H9 (cell line): ENCODE measurements around the gene LGSN. TPM values are rescaled to one million over a fixed set of nuclear protein-coding genes. Genes with fewer than 3 reads are reported as not detected.

Experiments used
- DNase-seq: peaks from one replicate; pipeline ENCODE4 v3.0.0-alpha.2; 2017
- H2AFZ ChIP-seq: one replicate; pipeline ENCODE4 v1.6.1; 2013; ENCODE audit warnings: mild to moderate bottlenecking, low read length, control low read depth, moderate library complexity
- H2AK5ac ChIP-seq: 2 replicates; pipeline ENCODE4 v1.6.1; 2013; ENCODE audit warnings: low read length, control low read depth, mixed read lengths; ENCODE audit not compliant: insufficient read length
- H2BK120ac ChIP-seq: one replicate; pipeline ENCODE4 v1.6.1; 2013; ENCODE audit warnings: low read depth, mild to moderate bottlenecking, low read length, control low read depth, inconsistent platforms; ENCODE audit not compliant: poor library complexity, severe bottlenecking
- H2BK12ac ChIP-seq: 2 replicates; pipeline ENCODE4 v1.6.1; 2013; ENCODE audit warnings: low read length, control low read depth, mixed read lengths, low read depth; ENCODE audit not compliant: insufficient read length
- H2BK15ac ChIP-seq: 2 replicates; pipeline ENCODE4 v1.6.1; 2013; ENCODE audit warnings: low read depth, low read length, control low read depth
- H2BK20ac ChIP-seq: one replicate; pipeline ENCODE4 v1.6.1; 2013; ENCODE audit warnings: low read depth, mild to moderate bottlenecking, low read length, control low read depth, inconsistent platforms; ENCODE audit not compliant: poor library complexity, severe bottlenecking
- H2BK5ac ChIP-seq: 2 replicates; pipeline ENCODE4 v1.6.1; 2013; ENCODE audit warnings: low read length, control low read depth, mixed read lengths; ENCODE audit not compliant: insufficient read length
- H3K14ac ChIP-seq: 2 replicates; pipeline ENCODE4 v1.6.1; 2013; ENCODE audit warnings: low read length, control low read depth; ENCODE audit not compliant: insufficient read depth
- H3K18ac ChIP-seq: 2 replicates; pipeline ENCODE4 v1.6.1; 2013; ENCODE audit warnings: low read depth, mild to moderate bottlenecking, mixed read lengths, low read length, control low read depth; ENCODE audit not compliant: insufficient read length
- H3K23ac ChIP-seq: 2 replicates; pipeline ENCODE4 v1.6.1; 2013; ENCODE audit warnings: low read length, control low read depth, mixed read lengths, low read depth; ENCODE audit not compliant: insufficient read length
- H3K23me2 ChIP-seq: 2 replicates; pipeline ENCODE4 v1.6.1; 2013; ENCODE audit warnings: low read depth, mild to moderate bottlenecking, mixed read lengths, low read length, control low read depth; ENCODE audit not compliant: insufficient read length, poor library complexity, severe bottlenecking
- H3K27ac ChIP-seq: 2 replicates; pipeline ENCODE4 v1.5.1; 2013; ENCODE audit warnings: low read length, control low read depth, mixed read lengths, low read depth; ENCODE audit not compliant: insufficient read length
- H3K27me3 ChIP-seq: 2 replicates; pipeline ENCODE4 v1.6.1; 2013; ENCODE audit warnings: low read length, control low read depth, inconsistent platforms; ENCODE audit not compliant: insufficient read depth
- H3K4ac ChIP-seq: 2 replicates; pipeline ENCODE4 v1.6.1; 2013; ENCODE audit warnings: low read depth, mild to moderate bottlenecking, control low read depth, inconsistent platforms, low read length, moderate library complexity
- H3K4me1 ChIP-seq: 2 replicates; pipeline ENCODE4 v1.6.1; 2013; ENCODE audit warnings: low read length, control low read depth, inconsistent platforms; ENCODE audit not compliant: insufficient read depth
- H3K4me2 ChIP-seq: 2 replicates; pipeline ENCODE4 v1.6.1; 2013; ENCODE audit warnings: low read length, control low read depth, mixed read lengths; ENCODE audit not compliant: insufficient read length, insufficient read depth
- H3K56ac ChIP-seq: 2 replicates; pipeline ENCODE4 v1.6.1; 2013; ENCODE audit warnings: low read depth, mild to moderate bottlenecking, mixed read lengths, low read length, control low read depth; ENCODE audit not compliant: insufficient read length
- H3K79me1 ChIP-seq: 2 replicates; pipeline ENCODE4 v1.6.1; 2013; ENCODE audit warnings: low read depth, mild to moderate bottlenecking, moderate library complexity, low read length, control low read depth, inconsistent platforms; ENCODE audit not compliant: insufficient read depth, poor library complexity, severe bottlenecking
- H3K79me2 ChIP-seq: 2 replicates; pipeline ENCODE4 v1.6.1; 2013; ENCODE audit warnings: low read length, control low read depth, inconsistent platforms; ENCODE audit not compliant: insufficient read depth
- H3K9ac ChIP-seq: 2 replicates; pipeline ENCODE4 v1.6.1; 2013; ENCODE audit warnings: low read length, control low read depth, mixed read lengths; ENCODE audit not compliant: insufficient read length; ENCODE audit errors: extremely low read depth
- H3K9me3 ChIP-seq: one replicate; pipeline ENCODE4 v1.6.1; 2013; ENCODE audit warnings: low read depth, low read length, inconsistent platforms; ENCODE audit not compliant: control insufficient read depth
- H3T11ph ChIP-seq: one replicate; pipeline ENCODE4 v1.6.1; 2013; ENCODE audit warnings: mild to moderate bottlenecking, low read length, control low read depth, inconsistent platforms
- H4K20me1 ChIP-seq: one replicate; pipeline ENCODE4 v1.6.1; 2013; ENCODE audit not compliant: control insufficient read depth, insufficient read length, insufficient read depth
- H4K5ac ChIP-seq: 2 replicates; pipeline ENCODE4 v1.6.1; 2013; ENCODE audit warnings: low read depth, mild to moderate bottlenecking, mixed read lengths, low read length, control low read depth; ENCODE audit not compliant: insufficient read length
- H4K8ac ChIP-seq: replicated peaks from 2 replicates; pipeline ENCODE4 v1.6.1; 2013; ENCODE audit warnings: low read length, control low read depth, mixed read lengths, low read depth; ENCODE audit not compliant: insufficient read length
- H4K91ac ChIP-seq: 2 replicates; pipeline ENCODE4 v1.6.1; 2013; ENCODE audit warnings: low read depth, mild to moderate bottlenecking, moderate library complexity, mixed read lengths, low read length, control low read depth; ENCODE audit not compliant: insufficient read length
- H3K27ac Mint-ChIP-seq, 3 experiments: 2 replicates in 2 of 3; 3 replicates in 1 of 3; pipeline ENCODE4 v1.8.0; 2020 to 2021; ENCODE audit warnings: mixed read lengths in 3 of 3, mild to moderate bottlenecking in 1 of 3, moderate library complexity in 1 of 3
- H3K27me3 Mint-ChIP-seq: 2 replicates; pipeline ENCODE4 v1.8.0; 2021; ENCODE audit warnings: low read depth, mild to moderate bottlenecking, moderate library complexity, mixed read lengths
- H3K36me3 Mint-ChIP-seq, 3 experiments: 2 replicates in 2 of 3; 3 replicates in 1 of 3; pipeline ENCODE4 v1.8.0; 2020 to 2021; ENCODE audit warnings: low read depth in 3 of 3, mixed read lengths in 3 of 3; ENCODE audit not compliant: insufficient read depth in 1 of 3
- H3K4me1 Mint-ChIP-seq, 2 experiments: 2 replicates each; pipeline ENCODE4 v1.8.0; 2020; ENCODE audit warnings: mixed read lengths in 2 of 2
- H3K4me3 Mint-ChIP-seq, 2 experiments: 2 replicates in 1 of 2; 3 replicates in 1 of 2; pipeline ENCODE4 v1.8.0; 2020 to 2021; ENCODE audit warnings: mild to moderate bottlenecking in 2 of 2, mixed read lengths in 2 of 2, moderate library complexity in 1 of 2
- H3K9me3 Mint-ChIP-seq, 2 experiments: 2 replicates in 1 of 2; 3 replicates in 1 of 2; pipeline ENCODE4 v1.8.0; 2020; ENCODE audit warnings: mild to moderate bottlenecking in 2 of 2, mixed read lengths in 2 of 2, moderate library complexity in 1 of 2
- WGBS: extraction: QIAGEN DNeasy Blood & Tissue Kit; methylation state at CpG from one replicate; pipeline ENCODE4 v1.1.7; 2013; ENCODE audit warnings: missing lambda C conversion rate, low lambda C conversion rate, mixed read lengths; ENCODE audit not compliant: insufficient read length; ENCODE audit errors: extremely low coverage; 5-methylcytosine and 5-hydroxymethylcytosine counted together
- total RNA-seq: library from RNA; stranded (reverse); gene quantifications from 2 replicates; pipeline ENCODE4 v1.2.1, GENCODE V29; 2021
- TF ChIP-seq, protein P1 (sequence below): fragments of 200-600 bp; sonication (generic); conservative IDR thresholded peaks from 3 replicates; pipeline ENCODE4 v1.8.0; 2021; ENCODE audit warnings: antibody characterized with exemption, mild to moderate bottlenecking

The LGSN gene
- total RNA-seq, 1 experiment from 2014 or later: 0.13 TPM

- TF ChIP-seq, protein P1, sequence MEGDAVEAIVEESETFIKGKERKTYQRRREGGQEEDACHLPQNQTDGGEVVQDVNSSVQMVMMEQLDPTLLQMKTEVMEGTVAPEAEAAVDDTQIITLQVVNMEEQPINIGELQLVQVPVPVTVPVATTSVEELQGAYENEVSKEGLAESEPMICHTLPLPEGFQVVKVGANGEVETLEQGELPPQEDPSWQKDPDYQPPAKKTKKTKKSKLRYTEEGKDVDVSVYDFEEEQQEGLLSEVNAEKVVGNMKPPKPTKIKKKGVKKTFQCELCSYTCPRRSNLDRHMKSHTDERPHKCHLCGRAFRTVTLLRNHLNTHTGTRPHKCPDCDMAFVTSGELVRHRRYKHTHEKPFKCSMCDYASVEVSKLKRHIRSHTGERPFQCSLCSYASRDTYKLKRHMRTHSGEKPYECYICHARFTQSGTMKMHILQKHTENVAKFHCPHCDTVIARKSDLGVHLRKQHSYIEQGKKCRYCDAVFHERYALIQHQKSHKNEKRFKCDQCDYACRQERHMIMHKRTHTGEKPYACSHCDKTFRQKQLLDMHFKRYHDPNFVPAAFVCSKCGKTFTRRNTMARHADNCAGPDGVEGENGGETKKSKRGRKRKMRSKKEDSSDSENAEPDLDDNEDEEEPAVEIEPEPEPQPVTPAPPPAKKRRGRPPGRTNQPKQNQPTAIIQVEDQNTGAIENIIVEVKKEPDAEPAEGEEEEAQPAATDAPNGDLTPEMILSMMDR: no peak
Observed at GRCh38 chr6:63317641-63318040, 2.1 kb downstream of the LGSN start.

More at GRCh38 chr6:63317641-63318040, 2.1 kb downstream of the LGSN start:
- Mint-ChIP-seq H3K9me3 (no peaks in the 10 kb centered on the region), H3K36me3 (no peaks in the 10 kb centered on the region), H3K4me3 (no peak overlapping the region), H3K4me1 (no peaks in the 10 kb centered on the region; a peak in 3 of 4 replicates), H3K27me3 (no peaks in the 10 kb centered on the region), H3K27ac (no peak overlapping the region)
- Histone ChIP-seq H3T11ph (no peak overlapping the region), H4K8ac (no peak overlapping the region), H3K23me2 (no peaks in the 10 kb centered on the region), H2BK12ac (no peak overlapping the region), H4K91ac (no peak overlapping the region), H3K9ac (no peak overlapping the region), H2BK15ac (no peak overlapping the region), H3K4me1 (no peaks in the 10 kb centered on the region; the same call in 1 of the 2 replicates), H3K18ac (no peak overlapping the region), H3K9me3 (no peaks in the 10 kb centered on the region), H3K4ac (no peak overlapping the region), H4K20me1 (no peaks in the 10 kb centered on the region), H3K27me3 (no peaks in the 10 kb centered on the region), H2BK120ac (no peak overlapping the region), H2BK5ac (no peak overlapping the region), H3K79me2 (no peaks in the 10 kb centered on the region), H4K5ac (no peak overlapping the region), H3K4me2 (no peak overlapping the region), H2AFZ (no peak overlapping the region), H3K56ac (no peak overlapping the region), H2BK20ac (no peak overlapping the region), H3K14ac (no peak overlapping the region), H3K79me1 (no peaks in the 10 kb centered on the region), H3K27ac (no peak overlapping the region), H3K23ac (no peak overlapping the region), H2AK5ac (no peak overlapping the region)
- no peak for DNase-seq
- WGBS: no CpG with 5 or more reads among the region's 1 CpG
